ENCODE measurements around the gene MBD4. TPM values are rescaled to one million over a fixed set of nuclear protein-coding genes. Genes with fewer than 3 reads are reported as not detected.

MBD4 gene
- total RNA-seq, 4 donors from 2014 or later, result 25.1 to 44.9 (median 31.9) TPM

- TF ChIP-seq, protein P1, sequence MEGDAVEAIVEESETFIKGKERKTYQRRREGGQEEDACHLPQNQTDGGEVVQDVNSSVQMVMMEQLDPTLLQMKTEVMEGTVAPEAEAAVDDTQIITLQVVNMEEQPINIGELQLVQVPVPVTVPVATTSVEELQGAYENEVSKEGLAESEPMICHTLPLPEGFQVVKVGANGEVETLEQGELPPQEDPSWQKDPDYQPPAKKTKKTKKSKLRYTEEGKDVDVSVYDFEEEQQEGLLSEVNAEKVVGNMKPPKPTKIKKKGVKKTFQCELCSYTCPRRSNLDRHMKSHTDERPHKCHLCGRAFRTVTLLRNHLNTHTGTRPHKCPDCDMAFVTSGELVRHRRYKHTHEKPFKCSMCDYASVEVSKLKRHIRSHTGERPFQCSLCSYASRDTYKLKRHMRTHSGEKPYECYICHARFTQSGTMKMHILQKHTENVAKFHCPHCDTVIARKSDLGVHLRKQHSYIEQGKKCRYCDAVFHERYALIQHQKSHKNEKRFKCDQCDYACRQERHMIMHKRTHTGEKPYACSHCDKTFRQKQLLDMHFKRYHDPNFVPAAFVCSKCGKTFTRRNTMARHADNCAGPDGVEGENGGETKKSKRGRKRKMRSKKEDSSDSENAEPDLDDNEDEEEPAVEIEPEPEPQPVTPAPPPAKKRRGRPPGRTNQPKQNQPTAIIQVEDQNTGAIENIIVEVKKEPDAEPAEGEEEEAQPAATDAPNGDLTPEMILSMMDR (IDR thresholded peaks at IDR 0.05; ENCODE audit: low read depth), result no peak
These were observed 52.8 kb downstream of the MBD4 start for GRCh38 chr3:129386984-129387383.

DNA sequence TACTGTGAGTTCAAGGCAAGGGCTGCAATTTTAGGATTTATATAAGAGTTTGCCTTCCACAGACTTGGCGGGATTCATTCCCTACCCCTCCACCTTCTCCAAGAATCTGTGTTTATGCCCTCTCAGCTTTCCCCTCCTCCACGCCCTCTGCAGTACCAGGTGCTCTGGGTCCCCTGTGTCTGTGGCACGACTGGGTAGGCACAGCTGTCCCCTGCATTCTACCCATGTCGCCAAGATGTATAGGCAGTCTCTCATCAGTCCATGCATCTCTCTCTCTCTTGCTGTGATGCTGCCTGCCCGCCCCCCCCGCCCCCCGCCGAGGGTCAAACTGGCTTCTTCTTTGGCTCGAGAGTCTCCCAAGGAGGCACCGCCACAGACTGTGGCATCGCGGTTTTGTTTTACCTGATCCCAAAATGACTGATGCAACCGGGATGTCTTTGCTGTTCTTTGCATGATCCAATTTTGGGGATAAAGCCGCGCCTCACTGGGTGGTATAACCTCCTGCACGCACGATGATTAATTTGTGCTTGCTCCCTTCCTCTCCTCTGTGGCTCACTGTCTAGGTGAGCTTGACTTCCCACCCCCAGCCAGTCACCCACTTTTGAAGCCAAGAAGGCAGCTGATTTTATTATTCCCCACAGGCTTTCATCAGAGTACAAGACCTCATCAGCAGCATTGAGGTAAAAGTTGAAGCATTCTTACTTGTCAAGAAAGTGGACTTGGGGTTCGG lies 55.0 kb downstream of the MBD4 start:
- TF ChIP-seq, protein P1 (IDR thresholded peaks at IDR 0.05; ENCODE audit: low read depth), result no peak

DNA sequence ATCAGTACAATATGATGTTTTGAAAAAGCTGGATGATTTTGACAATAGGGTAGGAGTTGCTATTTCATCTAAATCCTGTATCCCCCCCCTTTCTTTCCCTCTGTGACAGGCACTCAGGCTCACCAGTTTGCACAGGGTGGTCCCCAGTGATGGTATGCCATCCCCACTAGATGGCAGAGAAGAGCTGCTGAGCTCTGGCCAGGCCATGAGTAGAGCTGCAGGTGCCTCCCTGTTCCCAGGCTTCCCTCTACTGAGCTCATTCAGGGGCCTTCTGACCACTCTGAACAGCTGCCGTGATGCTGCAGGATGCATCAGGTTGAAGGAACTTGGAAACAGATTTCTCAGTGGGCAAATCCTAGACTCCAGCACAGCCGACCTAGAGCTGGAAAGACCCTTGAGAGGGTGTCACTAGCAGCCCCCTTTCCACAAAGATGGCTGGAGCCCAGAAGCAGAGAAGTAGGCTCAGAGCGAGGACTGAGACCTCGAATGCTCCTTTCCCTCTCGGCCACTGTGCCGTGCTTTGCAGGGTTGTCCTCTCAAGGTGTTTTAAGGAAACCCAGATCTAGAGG lies 56.4 kb downstream of the MBD4 start:
- TF ChIP-seq, protein P1 (IDR thresholded peaks at IDR 0.05; ENCODE audit: low read depth), result no peak

DNA sequence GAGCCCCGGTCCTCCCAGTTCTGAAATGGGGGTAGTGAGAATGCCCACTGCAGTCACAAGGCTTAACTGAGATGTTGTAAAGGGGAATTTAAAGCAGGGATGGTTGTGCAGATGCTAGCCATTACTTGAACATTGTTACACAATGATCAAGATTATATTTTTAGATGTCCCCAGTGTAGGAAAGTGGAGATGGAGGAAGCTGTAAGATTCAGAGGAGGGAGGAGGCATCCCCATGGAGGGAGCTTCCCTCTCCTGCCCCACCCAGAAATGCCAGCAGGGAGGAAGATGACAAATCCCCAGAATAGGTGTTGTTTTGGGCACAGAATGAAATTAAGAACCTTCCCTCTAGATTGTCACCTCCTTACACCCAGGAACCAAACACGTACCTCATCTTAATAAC lies 57.4 kb downstream of the MBD4 start:
- TF ChIP-seq, protein P1 (IDR thresholded peaks at IDR 0.05; ENCODE audit: low read depth), result no peak

Small RNA genes lying within 50 kb of the gene (small RNA-seq; reads per million reads assigned to genes)
- gene SNORA7B, result 66.0 reads per million, percentile 97 among the genes with 10 or more reads in this experiment

Other genes starting within 250 kb of the MBD4 start
- gene COPG1, start 190.3 kb downstream of the MBD4 start, total RNA-seq, result 100 to 1,000 TPM in 2 of 4 donors, 10 to 100 TPM in 2; 81.9 to 105 (median 91.8) TPM
- 10 to 100 TPM; 23.6 to 62.9 (median 28.2) TPM for gene HMCES, start 161.1 kb downstream of the MBD4 start, total RNA-seq
- gene EFCAB12, start 11.3 kb downstream of the MBD4 start, total RNA-seq, result 1 to 10 TPM in 1 of 4 donors, under 1 TPM in 1, not detected in 2; 0.94 to 1.0 TPM
- gene IFT122, start 276 bp upstream of the MBD4 start, total RNA-seq, result 10 to 100 TPM; 26.4 to 57.3 (median 45.3) TPM
- gene RHO, start 88.7 kb upstream of the MBD4 start, total RNA-seq, result not detected
- not detected for gene H1-8, start 103.2 kb upstream of the MBD4 start, total RNA-seq
- gene PLXND1, start 166.7 kb upstream of the MBD4 start, total RNA-seq, result 100 to 1,000 TPM; 191 to 351 (median 205) TPM

All from subcutaneous adipose tissue (tissue), 4 donors.